Neutrophil (primary cell): ENCODE results near the gene PRPH2.
A peak's percentile ranks its signal among the peaks of the same experiment; 100 is the strongest.

Source experiments
- H3K27ac ChIP-seq: fragments of 200-600 bp; sonication (generic); 2 replicates; pipeline ENCODE4 v1.5.1; 2016; ENCODE audit warnings: mild to moderate bottlenecking, moderate library complexity
- H3K27me3 ChIP-seq: fragments of 200-600 bp; sonication (generic); 2 replicates; pipeline ENCODE4 v1.6.0; 2016; ENCODE audit warnings: mild to moderate bottlenecking
- H3K36me3 ChIP-seq: fragments of 200-600 bp; sonication (generic); 2 replicates; pipeline ENCODE4 v1.5.1; 2017
- H3K4me1 ChIP-seq, 2 experiments: fragments of 200-600 bp in 1 of 2; sonication (generic) in 1 of 2; 1 replicate in 1 of 2; 2 replicates in 1 of 2; pipeline versions ENCODE4 v1.5.1 to v1.6.1; 2013 to 2016; ENCODE audit warnings: low read depth in 1 of 2, low read length in 1 of 2, mild to moderate bottlenecking in 1 of 2, moderate library complexity in 1 of 2; ENCODE audit not compliant: control insufficient read depth in 1 of 2, insufficient read depth in 1 of 2
- H3K4me3 ChIP-seq, 2 experiments: fragments of 200-600 bp in 1 of 2; sonication (generic) in 1 of 2; 1 replicate in 1 of 2; 2 replicates in 1 of 2; pipeline ENCODE4 v1.5.1; 2013 to 2016; ENCODE audit warnings: low read depth in 1 of 2, low read length in 1 of 2, mild to moderate bottlenecking in 1 of 2, moderate library complexity in 1 of 2
- H3K9me3 ChIP-seq: fragments of 200-600 bp; sonication (generic); 2 replicates; pipeline ENCODE4 v1.5.1; 2016
- TF ChIP-seq, protein P1 (sequence below): fragments of 200-600 bp; sonication (generic); IDR thresholded peaks from 2 replicates; pipeline ENCODE4 v1.5.1; 2016; ENCODE audit warnings: antibody characterized with exemption

PRPH2 gene

DNA sequence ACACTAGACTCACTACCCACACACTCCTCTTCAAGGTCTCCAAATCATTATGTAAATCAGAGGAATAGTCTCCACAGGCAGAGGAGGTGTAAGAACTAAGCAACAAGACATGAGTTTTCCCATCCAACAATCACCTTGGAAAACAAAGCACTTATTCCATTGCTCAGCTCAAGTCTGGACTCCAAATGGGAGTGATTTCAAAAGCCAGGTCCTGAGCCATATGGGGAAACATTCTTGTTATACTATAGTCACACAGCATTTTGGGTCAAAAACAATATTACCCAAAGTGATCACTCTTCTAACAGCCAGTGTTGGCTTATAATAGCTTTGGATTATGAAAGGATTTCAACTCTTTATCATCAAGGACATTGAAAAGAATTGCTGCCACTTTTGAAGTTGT lies 3.6 kb upstream of the PRPH2 start:
- TF ChIP-seq, protein P1, sequence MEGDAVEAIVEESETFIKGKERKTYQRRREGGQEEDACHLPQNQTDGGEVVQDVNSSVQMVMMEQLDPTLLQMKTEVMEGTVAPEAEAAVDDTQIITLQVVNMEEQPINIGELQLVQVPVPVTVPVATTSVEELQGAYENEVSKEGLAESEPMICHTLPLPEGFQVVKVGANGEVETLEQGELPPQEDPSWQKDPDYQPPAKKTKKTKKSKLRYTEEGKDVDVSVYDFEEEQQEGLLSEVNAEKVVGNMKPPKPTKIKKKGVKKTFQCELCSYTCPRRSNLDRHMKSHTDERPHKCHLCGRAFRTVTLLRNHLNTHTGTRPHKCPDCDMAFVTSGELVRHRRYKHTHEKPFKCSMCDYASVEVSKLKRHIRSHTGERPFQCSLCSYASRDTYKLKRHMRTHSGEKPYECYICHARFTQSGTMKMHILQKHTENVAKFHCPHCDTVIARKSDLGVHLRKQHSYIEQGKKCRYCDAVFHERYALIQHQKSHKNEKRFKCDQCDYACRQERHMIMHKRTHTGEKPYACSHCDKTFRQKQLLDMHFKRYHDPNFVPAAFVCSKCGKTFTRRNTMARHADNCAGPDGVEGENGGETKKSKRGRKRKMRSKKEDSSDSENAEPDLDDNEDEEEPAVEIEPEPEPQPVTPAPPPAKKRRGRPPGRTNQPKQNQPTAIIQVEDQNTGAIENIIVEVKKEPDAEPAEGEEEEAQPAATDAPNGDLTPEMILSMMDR: no peak
- H3K27me3 ChIP-seq: peaks cover 11% of the 10 kb centered on the region
- no peaks in the 10 kb centered on the region for H3K9me3 ChIP-seq
- H3K27ac ChIP-seq: no peak overlapping the region
- peaks cover 13 to 14% of the 10 kb centered on the region in 2 experiments for H3K4me1 ChIP-seq
- no peaks in the 10 kb centered on the region for H3K36me3 ChIP-seq
- peak overlapping the region in 1 of 2 experiments; percentile 75 for H3K4me3 ChIP-seq

DNA sequence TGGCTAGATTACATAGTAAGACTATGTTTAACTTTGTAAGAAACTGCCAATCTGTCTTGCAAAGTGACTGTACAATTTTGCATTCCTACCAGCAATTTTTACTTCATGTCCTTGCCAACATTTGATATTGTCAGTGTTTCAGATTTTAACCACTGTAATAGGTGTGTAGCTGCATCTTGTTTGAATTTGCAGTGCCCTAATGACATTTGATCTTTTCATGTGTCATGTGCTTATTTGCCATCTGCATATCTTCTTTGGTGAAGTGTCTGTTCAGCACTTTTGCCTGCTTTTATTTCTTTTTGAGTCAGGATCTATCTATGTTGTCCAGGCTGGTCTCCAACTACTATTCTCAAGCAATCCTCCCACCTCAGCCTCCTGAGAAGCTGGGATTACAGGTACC lies 2.4 kb upstream of the PRPH2 start:
- Histone ChIP-seq H3K27me3 (peaks cover 23% of the 10 kb centered on the region), H3K4me3 (no peak overlapping the region), H3K27ac (no peak overlapping the region), H3K9me3 (no peaks in the 10 kb centered on the region), H3K4me1 (peaks cover 13 to 14% of the 10 kb centered on the region in 2 experiments), H3K36me3 (no peaks in the 10 kb centered on the region)
- TF ChIP-seq, protein P1: no peak

GRCh38 chr6:42720739-42721138 lies 1.7 kb downstream of the PRPH2 start:
- no peaks in the 10 kb centered on the region for H3K36me3 ChIP-seq
- TF ChIP-seq, protein P1: no peak
- H3K27ac ChIP-seq: no peak overlapping the region
- no peaks in the 10 kb centered on the region for H3K9me3 ChIP-seq
- peaks cover 24% of the 10 kb centered on the region for H3K27me3 ChIP-seq
- H3K4me3 ChIP-seq: no peak overlapping the region
- no peaks in the 10 kb centered on the region for H3K4me1 ChIP-seq

DNA sequence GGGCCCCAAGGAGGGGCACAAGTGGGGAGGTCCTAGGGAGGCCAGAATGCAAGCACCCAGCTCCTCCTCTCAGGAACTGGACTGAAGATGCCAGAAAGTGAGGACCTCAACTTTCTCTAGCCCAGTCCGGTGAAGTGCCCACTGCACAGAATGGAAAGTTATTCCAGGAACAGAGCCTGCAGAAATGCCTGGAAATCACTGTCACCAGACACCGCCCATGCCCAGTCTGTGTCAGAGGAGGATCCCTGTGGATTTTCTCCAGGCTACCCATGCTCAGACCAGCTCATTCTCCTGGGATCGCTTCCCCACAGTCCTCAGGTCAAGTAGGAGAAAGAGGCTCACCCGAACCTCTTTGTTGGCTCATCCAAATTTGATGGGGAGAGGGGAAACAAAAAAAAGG lies 6.5 kb downstream of the PRPH2 start:
- Histone ChIP-seq H3K27me3 (peaks cover 11% of the 10 kb centered on the region), H3K27ac (no peak overlapping the region), H3K36me3 (no peaks in the 10 kb centered on the region), H3K9me3 (no peaks in the 10 kb centered on the region), H3K4me1 (no peaks in the 10 kb centered on the region), H3K4me3 (no peak overlapping the region)
- TF ChIP-seq, protein P1: no peak

DNA sequence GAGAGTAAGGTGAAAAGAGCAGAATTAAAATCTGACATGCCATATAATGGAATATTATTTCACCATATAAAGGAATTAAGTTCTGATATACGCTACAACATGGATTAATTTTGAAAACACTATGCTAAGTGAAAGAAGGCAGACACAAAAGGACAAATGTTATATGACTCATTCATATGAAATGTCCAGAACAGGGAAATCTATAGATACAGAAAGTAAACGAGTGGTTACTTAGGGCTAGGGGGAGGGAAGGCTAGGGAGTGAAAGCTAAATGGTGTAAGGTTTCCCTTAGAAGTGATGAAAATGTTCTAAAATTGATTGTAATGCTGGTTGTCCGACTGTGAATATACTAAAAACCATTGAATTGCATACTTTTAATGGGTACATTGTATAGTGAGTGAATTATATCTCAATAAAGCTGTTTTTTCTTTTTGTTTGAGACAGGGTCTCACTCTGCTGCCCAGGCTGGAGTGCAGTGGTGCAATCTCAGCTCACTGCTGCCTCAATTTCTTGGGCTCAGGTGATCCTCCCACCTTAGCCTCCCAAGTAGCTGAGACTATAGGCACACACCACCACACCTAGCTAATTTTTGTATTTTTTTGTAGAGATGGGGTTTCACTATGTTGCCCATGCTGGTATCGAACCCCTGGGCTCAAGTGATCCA lies 8.2 kb downstream of the PRPH2 start:
- TF ChIP-seq, protein P1: no peak
- no peaks in the 10 kb centered on the region for H3K36me3 ChIP-seq

More for the DNA sequence above, 8.2 kb downstream of the PRPH2 start:
- Histone ChIP-seq H3K27me3 (no peaks in the 10 kb centered on the region), H3K9me3 (no peaks in the 10 kb centered on the region), H3K27ac (no peak overlapping the region), H3K4me3 (no peak overlapping the region), H3K4me1 (no peaks in the 10 kb centered on the region)
